Measurements from ENCODE around the gene TGFB2.

- TF ChIP-seq CTCF (IDR thresholded peaks at IDR 0.05) (no peak), POLR2A (IDR thresholded peaks at IDR 0.05) (no peak)
Measured at GRCh38 chr1:218401441-218401997, 56.4 kb downstream of the TGFB2 start.
